HUES64 (cell line): ENCODE measurements around the gene NUTM2E.
"Not testable (repeated sequence)": the region's sequence is repeated elsewhere in the genome, so short reads cannot be mapped to it uniquely, and the experiment has no call there.

ENCODE experiments used
- H3K27ac ChIP-seq: 2 replicates; pipeline ENCODE4 v1.7.0; 2013; ENCODE audit warnings: low read depth, low read length, inconsistent platforms
- H3K27me3 ChIP-seq: 2 replicates; pipeline ENCODE4 v1.6.1; 2013; ENCODE audit warnings: mild to moderate bottlenecking, low read length; ENCODE audit not compliant: insufficient read depth
- H3K36me3 ChIP-seq: 2 replicates; pipeline ENCODE4 v1.6.1; 2013; ENCODE audit warnings: mild to moderate bottlenecking, low read length; ENCODE audit not compliant: insufficient read depth
- H3K4me1 ChIP-seq: 2 replicates; pipeline ENCODE4 v1.6.1; 2013; ENCODE audit warnings: mild to moderate bottlenecking, low read length, moderate library complexity; ENCODE audit not compliant: insufficient read depth
- H3K4me3 ChIP-seq: 2 replicates; pipeline ENCODE4 v1.5.1; 2013; ENCODE audit warnings: mild to moderate bottlenecking, low read length, moderate library complexity
- H3K9ac ChIP-seq: 2 replicates; pipeline ENCODE4 v1.6.1; 2013; ENCODE audit warnings: mild to moderate bottlenecking, low read depth, low read length
- H3K9me3 ChIP-seq: 2 replicates; pipeline ENCODE4 v1.6.1; 2013; ENCODE audit warnings: low read depth, low read length; ENCODE audit not compliant: insufficient read depth
- WGBS: fragments of 150-250, 120-280 bp; methylation state at CpG from one replicate; pipeline ENCODE4 v1.1.7; 2013; ENCODE audit warnings: missing lambda C conversion rate; 5-methylcytosine and 5-hydroxymethylcytosine counted together

The NUTM2E gene

DNA sequence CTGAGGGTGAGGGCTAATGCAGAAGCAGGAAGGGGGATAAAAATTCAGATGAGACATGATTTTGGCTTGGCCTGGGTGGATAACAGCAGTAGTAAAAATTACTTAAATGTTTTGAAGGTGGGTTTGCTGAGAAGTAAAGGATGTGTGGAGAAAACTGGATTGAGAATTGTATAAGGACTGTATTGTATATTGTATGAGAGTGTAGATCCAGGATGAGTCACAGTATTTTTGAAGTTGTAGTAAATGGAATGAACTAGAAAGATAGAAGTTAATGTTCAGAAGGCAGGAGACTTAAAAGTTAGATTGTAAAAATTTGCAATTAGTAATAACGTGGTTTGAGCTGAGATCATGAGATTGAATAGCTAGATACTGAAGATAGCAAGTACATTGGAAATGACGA lies 10.2 kb upstream of the NUTM2E start:
- not testable (repeated sequence) for H3K27me3 ChIP-seq, H3K9ac ChIP-seq, H3K4me1 ChIP-seq, H3K27ac ChIP-seq, H3K4me3 ChIP-seq, H3K36me3 ChIP-seq, H3K9me3 ChIP-seq
- no CpG with 5 or more reads among the region's 2 CpGs for WGBS

DNA sequence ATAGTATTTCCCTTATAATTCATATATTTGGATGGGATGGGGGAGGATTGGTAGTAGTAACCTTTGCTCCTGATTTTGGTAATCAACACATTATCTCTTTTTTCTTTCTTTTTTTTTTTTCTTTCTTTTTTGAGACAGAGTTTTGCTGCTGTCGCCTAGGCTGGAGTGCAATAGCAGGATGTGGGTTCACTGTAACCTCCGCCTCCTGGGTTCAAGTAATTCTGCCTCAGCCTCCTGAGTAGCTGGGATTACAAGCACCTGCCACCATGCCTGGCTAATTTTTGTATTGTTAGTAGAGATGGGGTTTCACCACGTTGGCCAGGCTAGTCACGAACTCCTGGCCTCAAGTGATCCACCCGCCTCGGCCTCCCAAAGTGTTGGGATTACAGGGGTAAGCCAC lies 3.2 kb upstream of the NUTM2E start:
- WGBS, result 89% methylated on average over 6 of the region's 6 CpGs
- not testable (repeated sequence) for H3K27ac ChIP-seq, H3K4me1 ChIP-seq, H3K9me3 ChIP-seq, H3K4me3 ChIP-seq, H3K36me3 ChIP-seq, H3K9ac ChIP-seq, H3K27me3 ChIP-seq

GRCh38 chr10:79825587-79826011 lies 940 bp upstream of the NUTM2E start:
- H3K27me3 ChIP-seq, H3K36me3 ChIP-seq, H3K4me1 ChIP-seq, H3K9me3 ChIP-seq, H3K27ac ChIP-seq: not testable (repeated sequence)
- peak overlapping the region; percentile 61 for H3K4me3 ChIP-seq
- WGBS, result 2% methylated on average over 9 of the region's 38 CpGs
- H3K9ac ChIP-seq, result 0 out of 2 replicates have a peak overlapping the region, but pooled peaks have one; percentile 52

DNA sequence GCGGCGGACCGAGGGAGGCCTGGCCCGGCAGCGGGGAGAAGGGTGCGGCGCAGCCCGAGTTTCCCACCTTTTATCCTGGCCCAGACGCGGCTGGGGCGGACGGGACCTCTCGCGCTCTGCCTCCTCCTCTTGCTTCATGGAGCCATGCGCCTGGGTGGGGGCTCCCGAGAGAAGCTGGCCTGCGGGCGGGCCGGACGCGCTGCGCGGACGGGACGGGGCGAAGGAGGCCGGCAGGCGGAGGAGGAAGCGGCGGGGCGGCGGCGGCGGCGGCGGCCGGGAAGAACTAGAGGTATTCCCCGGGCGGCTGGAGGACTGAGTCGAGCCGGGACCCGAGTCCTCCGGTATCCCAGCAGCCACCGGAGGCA lies 426 bp upstream of the NUTM2E start:
- not testable (repeated sequence) for H3K27me3 ChIP-seq, H3K36me3 ChIP-seq, H3K9me3 ChIP-seq, H3K4me1 ChIP-seq
- Histone ChIP-seq H3K4me3 (peak overlapping the region; percentile 48), H3K27ac (peak overlapping the region; percentile 85; the same call in 1 of the 2 replicates), H3K9ac (peak overlapping the region; percentile 55; the same call in 1 of the 2 replicates)
- WGBS, result under 1% methylated on average over 38 of the region's 44 CpGs

DNA sequence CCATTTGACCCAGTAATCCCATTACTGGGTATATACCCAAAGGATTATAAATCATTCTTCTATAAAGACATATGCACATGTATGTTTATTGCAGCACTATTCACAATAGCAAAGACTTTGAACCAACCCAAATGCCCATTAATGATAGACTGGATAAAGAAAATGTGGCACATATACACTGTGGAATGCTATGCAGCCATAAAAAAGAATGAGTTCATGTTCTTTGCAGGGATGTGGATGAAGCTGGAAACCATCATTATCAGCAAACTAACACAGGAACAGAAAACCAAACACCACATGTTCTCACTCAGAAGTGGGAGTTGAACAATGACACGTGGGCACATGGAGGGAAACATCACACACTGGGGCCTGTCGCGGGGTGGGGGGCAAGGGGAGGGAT lies 7.3 kb downstream of the NUTM2E start:
- not testable (repeated sequence) for H3K27me3 ChIP-seq, H3K9ac ChIP-seq, H3K4me1 ChIP-seq, H3K4me3 ChIP-seq, H3K36me3 ChIP-seq, H3K27ac ChIP-seq, H3K9me3 ChIP-seq
- 83% methylated on average over 3 of the region's 3 CpGs for WGBS

- H3K36me3 ChIP-seq, H3K27ac ChIP-seq, H3K4me3 ChIP-seq, H3K9ac ChIP-seq, H3K27me3 ChIP-seq, H3K4me1 ChIP-seq, H3K9me3 ChIP-seq: not testable (repeated sequence)
- no CpG with 5 or more reads among the region's 2 CpGs for WGBS
Observed at GRCh38 chr10:79835891-79836290, 9.4 kb downstream of the NUTM2E start.

DNA sequence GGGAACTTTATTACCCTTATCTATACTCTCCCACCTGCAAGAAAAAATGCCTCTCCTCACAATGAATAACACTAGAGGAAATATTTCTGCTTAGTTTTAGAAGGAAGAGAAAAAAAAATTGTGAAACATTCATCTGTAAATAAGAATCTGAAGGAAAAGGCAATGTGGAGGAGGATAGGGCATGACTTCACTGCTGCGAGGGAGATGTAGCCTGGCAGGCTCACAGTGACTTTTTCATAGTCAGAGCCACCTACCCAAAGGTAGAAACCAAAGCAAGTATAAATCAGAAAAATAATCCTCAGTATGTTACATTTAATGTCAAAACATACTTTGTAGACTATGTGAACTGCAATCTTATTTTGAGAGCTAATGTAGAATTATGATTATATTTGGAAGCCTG lies 10.4 kb downstream of the NUTM2E start:
- not testable (repeated sequence) for H3K4me3 ChIP-seq, H3K27me3 ChIP-seq, H3K27ac ChIP-seq, H3K36me3 ChIP-seq, H3K9ac ChIP-seq, H3K9me3 ChIP-seq, H3K4me1 ChIP-seq
- 86% methylated on average over 1 of the region's 1 CpG for WGBS

- WGBS, result 97% methylated on average over 4 of the region's 16 CpGs
- H3K4me3 ChIP-seq, H3K27ac ChIP-seq, H3K9me3 ChIP-seq, H3K9ac ChIP-seq, H3K36me3 ChIP-seq, H3K4me1 ChIP-seq, H3K27me3 ChIP-seq: not testable (repeated sequence)
Observed at GRCh38 chr10:79838441-79838840, 11.9 kb downstream of the NUTM2E start.

DNA sequence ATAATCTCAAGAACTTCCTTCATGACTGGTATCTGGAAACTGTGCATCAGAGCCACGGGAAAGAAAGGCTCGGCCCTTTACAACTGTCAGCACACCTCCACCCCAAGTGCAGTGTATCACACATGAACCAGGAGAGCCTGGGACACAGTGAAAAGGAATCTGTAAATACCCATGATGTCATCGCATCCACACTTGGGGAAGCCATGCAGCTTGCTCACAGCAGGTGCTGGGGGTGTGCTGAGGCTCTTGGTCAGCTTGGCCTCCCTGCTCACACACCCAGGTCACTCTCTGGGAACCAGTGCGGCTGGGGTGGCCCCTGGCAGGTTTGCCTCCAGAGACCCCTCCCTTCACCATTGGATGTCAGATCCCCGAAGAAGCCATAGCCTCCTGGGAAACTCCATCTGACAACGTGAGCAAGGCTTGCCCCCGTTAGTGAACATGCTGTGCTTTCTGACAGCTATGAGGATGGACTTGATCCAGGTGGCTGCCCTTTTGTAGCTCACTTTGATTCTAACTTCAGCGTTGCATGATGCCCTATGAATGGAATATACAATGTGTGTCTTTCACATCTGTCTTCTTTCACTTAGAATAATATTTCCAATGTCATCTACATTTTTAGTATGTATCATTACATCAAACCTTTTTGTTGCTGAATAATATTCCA lies 26.8 kb downstream of the NUTM2E start:
- H3K9me3 ChIP-seq, H3K4me3 ChIP-seq, H3K9ac ChIP-seq, H3K36me3 ChIP-seq, H3K27me3 ChIP-seq, H3K4me1 ChIP-seq, H3K27ac ChIP-seq: not testable (repeated sequence)
- WGBS, result 88% methylated on average over 2 of the region's 8 CpGs

- not testable (repeated sequence) for H3K27ac ChIP-seq, H3K9ac ChIP-seq, H3K27me3 ChIP-seq, H3K4me3 ChIP-seq, H3K9me3 ChIP-seq, H3K36me3 ChIP-seq, H3K4me1 ChIP-seq
- WGBS, result no CpG with 5 or more reads among the region's 1 CpG
Observed at GRCh38 chr10:79862269-79862668, 35.7 kb downstream of the NUTM2E start.

- H3K27me3 ChIP-seq, H3K4me3 ChIP-seq, H3K36me3 ChIP-seq, H3K9ac ChIP-seq, H3K9me3 ChIP-seq, H3K4me1 ChIP-seq, H3K27ac ChIP-seq: not testable (repeated sequence)
- WGBS, result no CpG with 5 or more reads among the region's 3 CpGs
Observed at GRCh38 chr10:79862803-79863202, 36.3 kb downstream of the NUTM2E start.

GRCh38 chr10:79866903-79867551 lies 40.5 kb downstream of the NUTM2E start:
- not testable (repeated sequence) for H3K27me3 ChIP-seq, H3K4me3 ChIP-seq
- WGBS, result 100% methylated on average over 2 of the region's 9 CpGs

More at GRCh38 chr10:79866903-79867551, 40.5 kb downstream of the NUTM2E start:
- H3K9me3 ChIP-seq, H3K27ac ChIP-seq, H3K36me3 ChIP-seq, H3K4me1 ChIP-seq, H3K9ac ChIP-seq: not testable (repeated sequence)
